H9 (cell line): ENCODE measurements around the gene UMPS. TPM values are rescaled to one million over a fixed set of nuclear protein-coding genes. Genes with fewer than 3 reads are reported as not detected.

Source experiments
- DNase-seq: peaks from one replicate; pipeline ENCODE4 v3.0.0-alpha.2; 2017
- H2AFZ ChIP-seq: one replicate; pipeline ENCODE4 v1.6.1; 2013; ENCODE audit warnings: mild to moderate bottlenecking, low read length, control low read depth, moderate library complexity
- H2AK5ac ChIP-seq: 2 replicates; pipeline ENCODE4 v1.6.1; 2013; ENCODE audit warnings: low read length, control low read depth, mixed read lengths; ENCODE audit not compliant: insufficient read length
- H2BK120ac ChIP-seq: one replicate; pipeline ENCODE4 v1.6.1; 2013; ENCODE audit warnings: low read depth, mild to moderate bottlenecking, low read length, control low read depth, inconsistent platforms; ENCODE audit not compliant: poor library complexity, severe bottlenecking
- H2BK12ac ChIP-seq: 2 replicates; pipeline ENCODE4 v1.6.1; 2013; ENCODE audit warnings: low read length, control low read depth, mixed read lengths, low read depth; ENCODE audit not compliant: insufficient read length
- H2BK15ac ChIP-seq: 2 replicates; pipeline ENCODE4 v1.6.1; 2013; ENCODE audit warnings: low read depth, low read length, control low read depth
- H2BK20ac ChIP-seq: one replicate; pipeline ENCODE4 v1.6.1; 2013; ENCODE audit warnings: low read depth, mild to moderate bottlenecking, low read length, control low read depth, inconsistent platforms; ENCODE audit not compliant: poor library complexity, severe bottlenecking
- H2BK5ac ChIP-seq: 2 replicates; pipeline ENCODE4 v1.6.1; 2013; ENCODE audit warnings: low read length, control low read depth, mixed read lengths; ENCODE audit not compliant: insufficient read length
- H3K14ac ChIP-seq: 2 replicates; pipeline ENCODE4 v1.6.1; 2013; ENCODE audit warnings: low read length, control low read depth; ENCODE audit not compliant: insufficient read depth
- H3K18ac ChIP-seq: 2 replicates; pipeline ENCODE4 v1.6.1; 2013; ENCODE audit warnings: low read depth, mild to moderate bottlenecking, mixed read lengths, low read length, control low read depth; ENCODE audit not compliant: insufficient read length
- H3K23ac ChIP-seq: 2 replicates; pipeline ENCODE4 v1.6.1; 2013; ENCODE audit warnings: low read length, control low read depth, mixed read lengths, low read depth; ENCODE audit not compliant: insufficient read length
- H3K23me2 ChIP-seq: 2 replicates; pipeline ENCODE4 v1.6.1; 2013; ENCODE audit warnings: low read depth, mild to moderate bottlenecking, mixed read lengths, low read length, control low read depth; ENCODE audit not compliant: insufficient read length, poor library complexity, severe bottlenecking
- H3K27ac ChIP-seq: 2 replicates; pipeline ENCODE4 v1.5.1; 2013; ENCODE audit warnings: low read length, control low read depth, mixed read lengths, low read depth; ENCODE audit not compliant: insufficient read length
- H3K27me3 ChIP-seq: 2 replicates; pipeline ENCODE4 v1.6.1; 2013; ENCODE audit warnings: low read length, control low read depth, inconsistent platforms; ENCODE audit not compliant: insufficient read depth
- H3K4ac ChIP-seq: 2 replicates; pipeline ENCODE4 v1.6.1; 2013; ENCODE audit warnings: low read depth, mild to moderate bottlenecking, control low read depth, inconsistent platforms, low read length, moderate library complexity
- H3K4me1 ChIP-seq: 2 replicates; pipeline ENCODE4 v1.6.1; 2013; ENCODE audit warnings: low read length, control low read depth, inconsistent platforms; ENCODE audit not compliant: insufficient read depth
- H3K4me2 ChIP-seq: 2 replicates; pipeline ENCODE4 v1.6.1; 2013; ENCODE audit warnings: low read length, control low read depth, mixed read lengths; ENCODE audit not compliant: insufficient read length, insufficient read depth
- H3K56ac ChIP-seq: 2 replicates; pipeline ENCODE4 v1.6.1; 2013; ENCODE audit warnings: low read depth, mild to moderate bottlenecking, mixed read lengths, low read length, control low read depth; ENCODE audit not compliant: insufficient read length
- H3K79me1 ChIP-seq: 2 replicates; pipeline ENCODE4 v1.6.1; 2013; ENCODE audit warnings: low read depth, mild to moderate bottlenecking, moderate library complexity, low read length, control low read depth, inconsistent platforms; ENCODE audit not compliant: insufficient read depth, poor library complexity, severe bottlenecking
- H3K79me2 ChIP-seq: 2 replicates; pipeline ENCODE4 v1.6.1; 2013; ENCODE audit warnings: low read length, control low read depth, inconsistent platforms; ENCODE audit not compliant: insufficient read depth
- H3K9ac ChIP-seq: 2 replicates; pipeline ENCODE4 v1.6.1; 2013; ENCODE audit warnings: low read length, control low read depth, mixed read lengths; ENCODE audit not compliant: insufficient read length; ENCODE audit errors: extremely low read depth
- H3K9me3 ChIP-seq: one replicate; pipeline ENCODE4 v1.6.1; 2013; ENCODE audit warnings: low read depth, low read length, inconsistent platforms; ENCODE audit not compliant: control insufficient read depth
- H3T11ph ChIP-seq: one replicate; pipeline ENCODE4 v1.6.1; 2013; ENCODE audit warnings: mild to moderate bottlenecking, low read length, control low read depth, inconsistent platforms
- H4K20me1 ChIP-seq: one replicate; pipeline ENCODE4 v1.6.1; 2013; ENCODE audit not compliant: control insufficient read depth, insufficient read length, insufficient read depth
- H4K5ac ChIP-seq: 2 replicates; pipeline ENCODE4 v1.6.1; 2013; ENCODE audit warnings: low read depth, mild to moderate bottlenecking, mixed read lengths, low read length, control low read depth; ENCODE audit not compliant: insufficient read length
- H4K8ac ChIP-seq: replicated peaks from 2 replicates; pipeline ENCODE4 v1.6.1; 2013; ENCODE audit warnings: low read length, control low read depth, mixed read lengths, low read depth; ENCODE audit not compliant: insufficient read length
- H4K91ac ChIP-seq: 2 replicates; pipeline ENCODE4 v1.6.1; 2013; ENCODE audit warnings: low read depth, mild to moderate bottlenecking, moderate library complexity, mixed read lengths, low read length, control low read depth; ENCODE audit not compliant: insufficient read length
- H3K27ac Mint-ChIP-seq, 3 experiments: 2 replicates in 2 of 3; 3 replicates in 1 of 3; pipeline ENCODE4 v1.8.0; 2020 to 2021; ENCODE audit warnings: mixed read lengths in 3 of 3, mild to moderate bottlenecking in 1 of 3, moderate library complexity in 1 of 3
- H3K27me3 Mint-ChIP-seq: 2 replicates; pipeline ENCODE4 v1.8.0; 2021; ENCODE audit warnings: low read depth, mild to moderate bottlenecking, moderate library complexity, mixed read lengths
- H3K36me3 Mint-ChIP-seq, 3 experiments: 2 replicates in 2 of 3; 3 replicates in 1 of 3; pipeline ENCODE4 v1.8.0; 2020 to 2021; ENCODE audit warnings: low read depth in 3 of 3, mixed read lengths in 3 of 3; ENCODE audit not compliant: insufficient read depth in 1 of 3
- H3K4me1 Mint-ChIP-seq, 2 experiments: 2 replicates each; pipeline ENCODE4 v1.8.0; 2020; ENCODE audit warnings: mixed read lengths in 2 of 2
- H3K4me3 Mint-ChIP-seq, 2 experiments: 2 replicates in 1 of 2; 3 replicates in 1 of 2; pipeline ENCODE4 v1.8.0; 2020 to 2021; ENCODE audit warnings: mild to moderate bottlenecking in 2 of 2, mixed read lengths in 2 of 2, moderate library complexity in 1 of 2
- H3K9me3 Mint-ChIP-seq, 2 experiments: 2 replicates in 1 of 2; 3 replicates in 1 of 2; pipeline ENCODE4 v1.8.0; 2020; ENCODE audit warnings: mild to moderate bottlenecking in 2 of 2, mixed read lengths in 2 of 2, moderate library complexity in 1 of 2
- WGBS: extraction: QIAGEN DNeasy Blood & Tissue Kit; methylation state at CpG from one replicate; pipeline ENCODE4 v1.1.7; 2013; ENCODE audit warnings: missing lambda C conversion rate, low lambda C conversion rate, mixed read lengths; ENCODE audit not compliant: insufficient read length; ENCODE audit errors: extremely low coverage; 5-methylcytosine and 5-hydroxymethylcytosine counted together
- total RNA-seq: library from RNA; stranded (reverse); gene quantifications from 2 replicates; pipeline ENCODE4 v1.2.1, GENCODE V29; 2021
- TF ChIP-seq, protein P1 (sequence below): fragments of 200-600 bp; sonication (generic); conservative IDR thresholded peaks from 3 replicates; pipeline ENCODE4 v1.8.0; 2021; ENCODE audit warnings: antibody characterized with exemption, mild to moderate bottlenecking

Gene UMPS
- total RNA-seq, 1 experiment from 2014 or later: 65.4 TPM

GRCh38 chr3:124776856-124777255 lies 46.6 kb downstream of the UMPS start:
- no peak overlapping the region for H3K4ac ChIP-seq
- peak overlapping the region in 1 of 3 experiments; percentile 71; a peak in 2 of 7 replicates for H3K27ac Mint-ChIP-seq

More at GRCh38 chr3:124776856-124777255, 46.6 kb downstream of the UMPS start:
- Histone ChIP-seq H2BK5ac (no peak overlapping the region), H3K27me3 (no peaks in the 10 kb centered on the region), H3K56ac (no peak overlapping the region), H4K91ac (no peak overlapping the region), H4K8ac (no peak overlapping the region), H3T11ph (no peak overlapping the region), H3K18ac (no peak overlapping the region), H3K4me2 (no peak overlapping the region), H3K23ac (no peak overlapping the region), H4K20me1 (no peaks in the 10 kb centered on the region), H3K27ac (no peak overlapping the region), H3K79me1 (peaks cover 3% of the 10 kb centered on the region), H2BK15ac (no peak overlapping the region), H2BK20ac (no peak overlapping the region), H2BK12ac (no peak overlapping the region), H3K14ac (no peak overlapping the region), H3K23me2 (no peaks in the 10 kb centered on the region), H2AFZ (no peak overlapping the region), H2BK120ac (no peak overlapping the region), H3K4me1 (peaks cover 16% of the 10 kb centered on the region; the same call in 1 of the 2 replicates), H2AK5ac (no peak overlapping the region), H3K79me2 (no peaks in the 10 kb centered on the region), H4K5ac (no peak overlapping the region), H3K9me3 (no peaks in the 10 kb centered on the region), H3K9ac (no peak overlapping the region)
- Mint-ChIP-seq H3K4me3 (no peak overlapping the region; a peak in 1 of 5 replicates), H3K9me3 (peaks cover 0 to 3% of the 10 kb centered on the region in 2 experiments; a peak in 1 of 5 replicates), H3K4me1 (peaks cover 41 to 46% of the 10 kb centered on the region in 2 experiments), H3K27me3 (no peaks in the 10 kb centered on the region), H3K36me3 (peaks cover 28 to 60% (median 34%) of the 10 kb centered on the region in 3 experiments; a peak in 6 of 7 replicates)
- no CpG with 5 or more reads among the region's 5 CpGs for WGBS
- no peak for DNase-seq
- TF ChIP-seq, protein P1, sequence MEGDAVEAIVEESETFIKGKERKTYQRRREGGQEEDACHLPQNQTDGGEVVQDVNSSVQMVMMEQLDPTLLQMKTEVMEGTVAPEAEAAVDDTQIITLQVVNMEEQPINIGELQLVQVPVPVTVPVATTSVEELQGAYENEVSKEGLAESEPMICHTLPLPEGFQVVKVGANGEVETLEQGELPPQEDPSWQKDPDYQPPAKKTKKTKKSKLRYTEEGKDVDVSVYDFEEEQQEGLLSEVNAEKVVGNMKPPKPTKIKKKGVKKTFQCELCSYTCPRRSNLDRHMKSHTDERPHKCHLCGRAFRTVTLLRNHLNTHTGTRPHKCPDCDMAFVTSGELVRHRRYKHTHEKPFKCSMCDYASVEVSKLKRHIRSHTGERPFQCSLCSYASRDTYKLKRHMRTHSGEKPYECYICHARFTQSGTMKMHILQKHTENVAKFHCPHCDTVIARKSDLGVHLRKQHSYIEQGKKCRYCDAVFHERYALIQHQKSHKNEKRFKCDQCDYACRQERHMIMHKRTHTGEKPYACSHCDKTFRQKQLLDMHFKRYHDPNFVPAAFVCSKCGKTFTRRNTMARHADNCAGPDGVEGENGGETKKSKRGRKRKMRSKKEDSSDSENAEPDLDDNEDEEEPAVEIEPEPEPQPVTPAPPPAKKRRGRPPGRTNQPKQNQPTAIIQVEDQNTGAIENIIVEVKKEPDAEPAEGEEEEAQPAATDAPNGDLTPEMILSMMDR: no peak
